Heart left ventricle (tissue), 13 donors: ENCODE data around the gene AGR3.

Experiments used
- POLR2A ChIP-seq, 2 donors: fragments of 450-650 bp; IDR thresholded peaks; one replicate each; pipeline ENCODE4 v1.6.1; 2017; ENCODE audit warnings: antibody characterized with exemption in 2 of 2, mild to moderate bottlenecking in 2 of 2, moderate library complexity in 2 of 2
- TF ChIP-seq, protein P1 (sequence below), 12 donors: fragments of 200-600 bp; sonication (generic) in 4 of 12; IDR thresholded peaks; one replicate each; pipeline versions ENCODE4 v1.5.0 to v1.8.0; 2018 to 2022; ENCODE audit warnings: antibody characterized with exemption in 12 of 12, mild to moderate bottlenecking in 5 of 12
- donor health status: ischemic (EF 13 %, LVEDD 7.1; RV severe dilation, severe dysfunction).
- donor health status: DM: no; HTN: yes; CAD: no.
- donor health status: DM: no; HTN: no; CAD: no.
- donor health status: ischemic (EF 25% LVEDD 6.9; RV normal size, moderate dysfunction).
- donor health status: ischemic (EF 25% LVEDD 5.7; RV mildly dilated, moderate dysfunction).
- donor health status: ischemic (EF 35%, LVEDD 5.7; RV mildly dilated, moderate dysfunction).
- donor health status: nonischemic (EF 11% LVEDD 7.7; RV severe dilation, severe dysfunction).
- donor health status: DM: yes; HTN: yes; CAD: no.
- donor health status: PGD.
- donor health status: ischemic (EF 29% LVEDD 5.4; RV normal size, mild dysfunction).
- donor health status: nonischemic (EF 23%, LVEDD 6.1; RV moderate dilation, normal function).

- TF ChIP-seq, protein P1, sequence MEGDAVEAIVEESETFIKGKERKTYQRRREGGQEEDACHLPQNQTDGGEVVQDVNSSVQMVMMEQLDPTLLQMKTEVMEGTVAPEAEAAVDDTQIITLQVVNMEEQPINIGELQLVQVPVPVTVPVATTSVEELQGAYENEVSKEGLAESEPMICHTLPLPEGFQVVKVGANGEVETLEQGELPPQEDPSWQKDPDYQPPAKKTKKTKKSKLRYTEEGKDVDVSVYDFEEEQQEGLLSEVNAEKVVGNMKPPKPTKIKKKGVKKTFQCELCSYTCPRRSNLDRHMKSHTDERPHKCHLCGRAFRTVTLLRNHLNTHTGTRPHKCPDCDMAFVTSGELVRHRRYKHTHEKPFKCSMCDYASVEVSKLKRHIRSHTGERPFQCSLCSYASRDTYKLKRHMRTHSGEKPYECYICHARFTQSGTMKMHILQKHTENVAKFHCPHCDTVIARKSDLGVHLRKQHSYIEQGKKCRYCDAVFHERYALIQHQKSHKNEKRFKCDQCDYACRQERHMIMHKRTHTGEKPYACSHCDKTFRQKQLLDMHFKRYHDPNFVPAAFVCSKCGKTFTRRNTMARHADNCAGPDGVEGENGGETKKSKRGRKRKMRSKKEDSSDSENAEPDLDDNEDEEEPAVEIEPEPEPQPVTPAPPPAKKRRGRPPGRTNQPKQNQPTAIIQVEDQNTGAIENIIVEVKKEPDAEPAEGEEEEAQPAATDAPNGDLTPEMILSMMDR (IDR thresholded peaks at IDR 0.05): no peak
- TF ChIP-seq POLR2A (IDR thresholded peaks at IDR 0.05): no peak
Measured at GRCh38 chr7:16921151-16921550, 39.4 kb upstream of the AGR3 start.
